Neural cell (in vitro differentiated cells): Measurements from ENCODE around the gene DOK6. TPM values are rescaled to one million over a fixed set of nuclear protein-coding genes. Genes with fewer than 3 reads are reported as not detected.

Experiments used
- H2AFZ ChIP-seq: fragments of 200-600, 300-800 bp; sonication (generic), shearing (Covaris generic); 2 replicates; pipeline ENCODE4 v1.6.0; 2014; ENCODE audit warnings: low read depth, mild to moderate bottlenecking, antibody characterized with exemption, low read length, moderate library complexity
- H3F3A ChIP-seq: fragments of 200-600 bp; shearing (Covaris generic); 2 replicates; pipeline ENCODE4 v1.6.1; 2016; ENCODE audit warnings: mild to moderate bottlenecking, moderate library complexity, mixed read lengths, antibody characterized with exemption, low read length; ENCODE audit not compliant: insufficient read depth, poor library complexity, severe bottlenecking
- H3K27ac ChIP-seq: fragments of 200-600, 300-800 bp; sonication (generic), shearing (Covaris generic); 2 replicates; pipeline ENCODE4 v1.5.1; 2014; ENCODE audit warnings: mild to moderate bottlenecking, low read length, moderate library complexity
- H3K27me3 ChIP-seq: fragments of 300-800, 200-600 bp; sonication (generic), shearing (Covaris generic); 2 replicates; pipeline ENCODE4 v1.6.0; 2014; ENCODE audit warnings: mild to moderate bottlenecking, low read depth, low read length, moderate library complexity; ENCODE audit not compliant: insufficient read depth
- H3K36me3 ChIP-seq: fragments of 300-800, 200-600 bp; sonication (generic), shearing (Covaris generic); 2 replicates; pipeline ENCODE4 v1.5.1; 2014; ENCODE audit warnings: mild to moderate bottlenecking, antibody characterized with exemption, low read length, moderate library complexity; ENCODE audit not compliant: insufficient read depth
- H3K4me2 ChIP-seq: fragments of 300-800, 200-600 bp; sonication (generic), shearing (Covaris generic); 2 replicates; pipeline ENCODE4 v1.6.0; 2014; ENCODE audit warnings: mild to moderate bottlenecking, low read length
- H3K4me3 ChIP-seq: fragments of 300-800, 200-600 bp; sonication (generic), shearing (Covaris generic); 2 replicates; pipeline ENCODE4 v1.5.1; 2014; ENCODE audit warnings: mild to moderate bottlenecking, low read length, moderate library complexity
- H3K79me2 ChIP-seq: fragments of 200-600 bp; shearing (Covaris generic); replicated peaks from 2 replicates; pipeline ENCODE4 v1.6.0; 2014; ENCODE audit warnings: mild to moderate bottlenecking, low read length, moderate library complexity; ENCODE audit not compliant: insufficient read depth
- H3K9ac ChIP-seq: fragments of 300-800, 200-600 bp; sonication (generic), shearing (Covaris generic); 2 replicates; pipeline ENCODE4 v1.6.1; 2016; ENCODE audit warnings: mild to moderate bottlenecking, low read length, mixed read lengths
- H3K9me2 ChIP-seq: fragments of 200-600 bp; shearing (Covaris generic); 2 replicates; pipeline ENCODE4 v1.6.1; 2016; ENCODE audit warnings: mild to moderate bottlenecking, low read length, mixed read lengths; ENCODE audit not compliant: insufficient read depth
- H3K9me3 ChIP-seq: fragments of 200-600, 300-800 bp; sonication (generic), shearing (Covaris generic); 2 replicates; pipeline ENCODE4 v1.6.1; 2016; ENCODE audit warnings: mild to moderate bottlenecking, mixed run types, low read length, moderate library complexity, mixed read lengths
- H4K20me1 ChIP-seq: fragments of 200-600 bp; shearing (Covaris generic); 2 replicates; pipeline ENCODE4 v1.6.1; 2016; ENCODE audit warnings: mild to moderate bottlenecking, mixed run types; ENCODE audit not compliant: insufficient read depth
- CTCF ChIP-seq: fragments of 450-650 bp; IDR thresholded peaks from 2 replicates; pipeline ENCODE4 v1.5.1; 2014; ENCODE audit warnings: antibody characterized with exemption, mild to moderate bottlenecking, moderate library complexity; ENCODE audit not compliant: poor library complexity, severe bottlenecking
- EP300 ChIP-seq: fragments of 450-650 bp; conservative IDR thresholded peaks from 2 replicates; pipeline ENCODE4 v1.6.1; 2014; ENCODE audit warnings: antibody characterized with exemption, mild to moderate bottlenecking, moderate library complexity; ENCODE audit not compliant: poor library complexity, severe bottlenecking
- EZH2 ChIP-seq: fragments of 200-600, 300-800 bp; shearing (Covaris generic), sonication (generic); IDR thresholded peaks from 2 replicates; pipeline ENCODE4 v1.6.1; 2014; ENCODE audit warnings: antibody characterized with exemption, low read length, borderline replicate concordance, mild to moderate bottlenecking; ENCODE audit not compliant: insufficient read depth, poor library complexity, severe bottlenecking
- MXI1 ChIP-seq: fragments of 450-650 bp; conservative IDR thresholded peaks from 2 replicates; pipeline ENCODE4 v1.6.1; 2014; ENCODE audit warnings: antibody characterized with exemption, mild to moderate bottlenecking; ENCODE audit not compliant: poor library complexity, severe bottlenecking
- POLR2AphosphoS5 ChIP-seq: IDR thresholded peaks from 2 replicates; pipeline ENCODE4 v1.6.1; 2012
- RAD21 ChIP-seq: fragments of 450-650 bp; conservative IDR thresholded peaks from 2 replicates; pipeline ENCODE4 v1.6.1; 2014; ENCODE audit warnings: antibody characterized with exemption, mild to moderate bottlenecking, moderate library complexity
- SMC3 ChIP-seq: fragments of 450-650 bp; conservative IDR thresholded peaks from 2 replicates; pipeline ENCODE4 v1.6.1; 2014; ENCODE audit warnings: antibody characterized with exemption, mild to moderate bottlenecking, moderate library complexity; ENCODE audit not compliant: poor library complexity
- TAF1 ChIP-seq: IDR thresholded peaks from 2 replicates; pipeline ENCODE4 v1.6.1; 2012; ENCODE audit warnings: low read depth
- polyA plus RNA-seq: library from polyadenylated mRNA; depleted of rRNA; stranded (reverse); fragments of >200 nt; gene quantifications from 2 replicates; pipeline ENCODE4 v1.2.3, GENCODE V29; 2014
- TF ChIP-seq, protein P1 (sequence below): IDR thresholded peaks from 2 replicates; pipeline ENCODE4 v1.6.1; 2012; ENCODE audit warnings: borderline replicate concordance

Gene DOK6
- polyA plus RNA-seq, 1 donor from 2014 or later = 9.7 TPM

DNA sequence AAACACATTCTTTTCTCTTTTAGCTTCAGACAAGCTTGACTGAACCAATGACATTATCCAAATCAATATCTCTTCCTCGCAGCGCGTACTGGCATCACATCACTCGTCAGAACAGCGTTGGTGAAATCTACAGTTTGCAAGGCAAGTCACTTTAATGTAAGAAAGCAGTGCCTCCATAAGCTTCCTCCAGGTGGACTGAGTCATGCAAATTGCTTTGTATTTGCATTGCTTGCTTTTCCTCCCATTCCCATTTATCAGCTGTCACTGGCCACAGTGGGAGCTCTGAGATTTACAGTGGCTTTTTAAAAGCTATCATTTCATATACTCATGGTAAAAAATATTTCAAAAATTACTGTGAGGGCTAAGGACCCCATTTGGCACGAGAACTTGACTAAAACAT lies 357.0 kb downstream of the DOK6 start:
- H3K9me2 ChIP-seq = no peaks in the 10 kb centered on the region
- peak overlapping the region; percentile 63 for H3K4me2 ChIP-seq
- H3K27ac ChIP-seq = peak overlapping the region; percentile 66
- peak overlapping the region; percentile 7 for H3K9ac ChIP-seq
- no peaks in the 10 kb centered on the region for H4K20me1 ChIP-seq
- peak; percentile 66 for TF ChIP-seq EP300
- TF ChIP-seq CTCF = peak; percentile 53
- peak; percentile 26 for TF ChIP-seq SMC3
- no peak for TF ChIP-seq TAF1
- peak; percentile 48 for TF ChIP-seq POLR2AphosphoS5
- TF ChIP-seq MXI1 = no peak
- peak; percentile 51 for TF ChIP-seq RAD21
- TF ChIP-seq, protein P1, sequence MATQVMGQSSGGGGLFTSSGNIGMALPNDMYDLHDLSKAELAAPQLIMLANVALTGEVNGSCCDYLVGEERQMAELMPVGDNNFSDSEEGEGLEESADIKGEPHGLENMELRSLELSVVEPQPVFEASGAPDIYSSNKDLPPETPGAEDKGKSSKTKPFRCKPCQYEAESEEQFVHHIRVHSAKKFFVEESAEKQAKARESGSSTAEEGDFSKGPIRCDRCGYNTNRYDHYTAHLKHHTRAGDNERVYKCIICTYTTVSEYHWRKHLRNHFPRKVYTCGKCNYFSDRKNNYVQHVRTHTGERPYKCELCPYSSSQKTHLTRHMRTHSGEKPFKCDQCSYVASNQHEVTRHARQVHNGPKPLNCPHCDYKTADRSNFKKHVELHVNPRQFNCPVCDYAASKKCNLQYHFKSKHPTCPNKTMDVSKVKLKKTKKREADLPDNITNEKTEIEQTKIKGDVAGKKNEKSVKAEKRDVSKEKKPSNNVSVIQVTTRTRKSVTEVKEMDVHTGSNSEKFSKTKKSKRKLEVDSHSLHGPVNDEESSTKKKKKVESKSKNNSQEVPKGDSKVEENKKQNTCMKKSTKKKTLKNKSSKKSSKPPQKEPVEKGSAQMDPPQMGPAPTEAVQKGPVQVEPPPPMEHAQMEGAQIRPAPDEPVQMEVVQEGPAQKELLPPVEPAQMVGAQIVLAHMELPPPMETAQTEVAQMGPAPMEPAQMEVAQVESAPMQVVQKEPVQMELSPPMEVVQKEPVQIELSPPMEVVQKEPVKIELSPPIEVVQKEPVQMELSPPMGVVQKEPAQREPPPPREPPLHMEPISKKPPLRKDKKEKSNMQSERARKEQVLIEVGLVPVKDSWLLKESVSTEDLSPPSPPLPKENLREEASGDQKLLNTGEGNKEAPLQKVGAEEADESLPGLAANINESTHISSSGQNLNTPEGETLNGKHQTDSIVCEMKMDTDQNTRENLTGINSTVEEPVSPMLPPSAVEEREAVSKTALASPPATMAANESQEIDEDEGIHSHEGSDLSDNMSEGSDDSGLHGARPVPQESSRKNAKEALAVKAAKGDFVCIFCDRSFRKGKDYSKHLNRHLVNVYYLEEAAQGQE = peak; percentile 62
- H3K79me2 ChIP-seq = no peaks in the 10 kb centered on the region
- H2AFZ ChIP-seq = no peak overlapping the region
- no peaks in the 10 kb centered on the region for H3K9me3 ChIP-seq
- no peaks in the 10 kb centered on the region for H3F3A ChIP-seq
- H3K36me3 ChIP-seq = no peaks in the 10 kb centered on the region
- H3K4me3 ChIP-seq = peak overlapping the region; percentile 52
- no peaks in the 10 kb centered on the region for H3K27me3 ChIP-seq

DNA sequence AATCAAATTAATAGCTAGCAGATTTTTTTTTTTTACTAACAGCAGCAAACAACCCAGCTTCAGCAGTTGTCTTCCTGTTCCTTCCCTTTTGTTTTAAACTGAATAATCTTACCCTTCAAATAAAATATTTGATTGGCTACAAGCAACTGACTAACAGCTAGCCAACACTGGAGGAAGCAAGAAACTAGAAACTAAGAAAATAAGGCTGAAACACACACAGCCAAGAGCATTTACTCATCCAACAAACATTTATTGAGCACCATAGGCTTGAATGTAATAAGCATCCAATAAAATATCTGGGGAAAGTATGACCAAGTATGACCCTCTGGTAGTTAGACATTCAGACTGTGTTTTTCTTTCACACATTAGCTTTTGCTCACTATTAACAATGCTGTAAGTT lies 357.8 kb downstream of the DOK6 start:
- Histone ChIP-seq H3K9me2 (no peaks in the 10 kb centered on the region), H3K4me2 (no peak overlapping the region), H3K79me2 (no peaks in the 10 kb centered on the region), H3F3A (no peaks in the 10 kb centered on the region), H3K27me3 (no peaks in the 10 kb centered on the region), H3K4me3 (peak overlapping the region; percentile 52), H3K9me3 (no peaks in the 10 kb centered on the region), H2AFZ (no peak overlapping the region), H3K27ac (peak overlapping the region; percentile 66), H3K9ac (no peak overlapping the region), H4K20me1 (no peaks in the 10 kb centered on the region), H3K36me3 (no peaks in the 10 kb centered on the region)
- TF ChIP-seq TAF1 = no peak
- no peak for TF ChIP-seq POLR2AphosphoS5
- TF ChIP-seq, protein P1 = no peak
- TF ChIP-seq MXI1 = no peak
- no peak for TF ChIP-seq EP300
- no peak for TF ChIP-seq EZH2
- TF ChIP-seq SMC3 = no peak
- TF ChIP-seq CTCF = no peak
- TF ChIP-seq RAD21 = no peak
